Mesendoderm (in vitro differentiated cells): ENCODE results near the gene SMARCA2.

Source experiments
- DNase-seq: peaks from one replicate; pipeline ENCODE4 v3.0.0; 2013
- H2AK5ac ChIP-seq: 2 replicates; pipeline ENCODE4 v1.6.1; 2013; ENCODE audit warnings: low read length, inconsistent platforms
- H2BK120ac ChIP-seq: 2 replicates; pipeline ENCODE4 v1.6.1; 2013; ENCODE audit warnings: low read depth, mild to moderate bottlenecking, low read length, moderate library complexity, mixed read lengths
- H2BK15ac ChIP-seq: replicated peaks from 2 replicates; pipeline ENCODE4 v1.6.1; 2013; ENCODE audit warnings: low read depth, mild to moderate bottlenecking, moderate library complexity
- H2BK5ac ChIP-seq: 2 replicates; pipeline ENCODE4 v1.6.1; 2013; ENCODE audit warnings: low read length, inconsistent platforms
- H3K18ac ChIP-seq: 2 replicates; pipeline ENCODE4 v1.6.1; 2013; ENCODE audit warnings: mild to moderate bottlenecking, low read length, mixed read lengths
- H3K23ac ChIP-seq: one replicate; pipeline ENCODE4 v1.6.1; 2013; ENCODE audit warnings: low read length
- H3K27ac ChIP-seq: 2 replicates; pipeline ENCODE4 v1.5.1; 2013; ENCODE audit warnings: low read depth, mild to moderate bottlenecking, inconsistent platforms, low read length, moderate library complexity
- H3K27me3 ChIP-seq: 2 replicates; pipeline ENCODE4 v1.6.1; 2013; ENCODE audit warnings: low read length, control low read depth, mild to moderate bottlenecking, inconsistent platforms; ENCODE audit not compliant: insufficient read depth, poor library complexity
- H3K36me3 ChIP-seq: 2 replicates; pipeline ENCODE4 v1.6.1; 2013; ENCODE audit warnings: low read length, inconsistent platforms; ENCODE audit not compliant: control insufficient read depth, insufficient read depth
- H3K4ac ChIP-seq: one replicate; pipeline ENCODE4 v1.6.1; 2013; ENCODE audit warnings: low read depth, mild to moderate bottlenecking, low read length, moderate library complexity
- H3K4me1 ChIP-seq: 2 replicates; pipeline ENCODE4 v1.6.1; 2013; ENCODE audit warnings: low read depth, low read length, inconsistent platforms; ENCODE audit not compliant: control insufficient read depth
- H3K4me2 ChIP-seq: 2 replicates; pipeline ENCODE4 v1.6.1; 2013; ENCODE audit warnings: low read length
- H3K4me3 ChIP-seq: 2 replicates; pipeline ENCODE4 v1.5.1; 2013; ENCODE audit warnings: mild to moderate bottlenecking, low read length
- H3K56ac ChIP-seq: one replicate; pipeline ENCODE4 v1.6.1; 2013; ENCODE audit warnings: low read length
- H3K79me1 ChIP-seq: 2 replicates; pipeline ENCODE4 v1.6.1; 2013; ENCODE audit warnings: low read length, inconsistent platforms
- H3K79me2 ChIP-seq: 2 replicates; pipeline ENCODE4 v1.6.1; 2013; ENCODE audit warnings: mild to moderate bottlenecking, low read length; ENCODE audit not compliant: control insufficient read depth, insufficient read depth
- H3K9ac ChIP-seq: 2 replicates; pipeline ENCODE4 v1.6.1; 2013; ENCODE audit warnings: low read length, inconsistent platforms
- H4K5ac ChIP-seq: one replicate; pipeline ENCODE4 v1.6.1; 2013; ENCODE audit warnings: low read length
- H4K8ac ChIP-seq: one replicate; pipeline ENCODE4 v1.6.1; 2013; ENCODE audit warnings: low read depth, mild to moderate bottlenecking, control low read depth, low read length, moderate library complexity
- WGBS: extraction: QIAGEN DNeasy Blood & Tissue Kit; methylation state at CpG from one replicate; pipeline ENCODE4 v1.1.7; 2013; ENCODE audit warnings: low lambda C conversion rate, missing lambda C conversion rate; ENCODE audit not compliant: insufficient coverage; ENCODE audit errors: extremely low coverage; 5-methylcytosine and 5-hydroxymethylcytosine counted together

The SMARCA2 gene

GRCh38 chr9:1989500-1989899, 25.6 kb upstream of the SMARCA2 start:
- no CpG with 5 or more reads among the region's 2 CpGs for WGBS
- no peaks in the 10 kb centered on the region for H3K4me1 ChIP-seq
- no peaks in the 10 kb centered on the region for H3K79me1 ChIP-seq
- H4K5ac ChIP-seq, result no peak overlapping the region
- no peak overlapping the region for H3K9ac ChIP-seq
- no peak overlapping the region for H2AK5ac ChIP-seq
- no peak overlapping the region for H2BK120ac ChIP-seq
- no peak overlapping the region for H3K18ac ChIP-seq
- H3K27me3 ChIP-seq, result no peaks in the 10 kb centered on the region
- H3K56ac ChIP-seq, result no peak overlapping the region
- H2BK15ac ChIP-seq, result no peak overlapping the region
- DNase-seq, result no peak
- H3K4me2 ChIP-seq, result no peak overlapping the region
- no peak overlapping the region for H3K23ac ChIP-seq
- no peak overlapping the region for H2BK5ac ChIP-seq
- H3K27ac ChIP-seq, result no peak overlapping the region
- no peaks in the 10 kb centered on the region for H3K36me3 ChIP-seq
- H3K4ac ChIP-seq, result no peak overlapping the region
- H3K4me3 ChIP-seq, result no peak overlapping the region
- H3K79me2 ChIP-seq, result no peaks in the 10 kb centered on the region
- H4K8ac ChIP-seq, result no peak overlapping the region

- Histone ChIP-seq H2AK5ac (no peak overlapping the region), H3K4me1 (no peaks in the 10 kb centered on the region), H3K4me3 (no peak overlapping the region), H3K27ac (no peak overlapping the region), H3K18ac (no peak overlapping the region), H3K36me3 (no peaks in the 10 kb centered on the region), H3K56ac (no peak overlapping the region), H2BK15ac (no peak overlapping the region), H3K23ac (no peak overlapping the region), H4K5ac (no peak overlapping the region), H3K79me2 (no peaks in the 10 kb centered on the region), H3K9ac (no peak overlapping the region), H4K8ac (no peak overlapping the region), H3K79me1 (no peaks in the 10 kb centered on the region), H2BK5ac (no peak overlapping the region), H2BK120ac (no peak overlapping the region), H3K27me3 (no peaks in the 10 kb centered on the region), H3K4ac (no peak overlapping the region), H3K4me2 (no peak overlapping the region)
- DNase-seq, result peak; percentile 44
- no CpG with 5 or more reads among the region's 5 CpGs for WGBS
Observed at GRCh38 chr9:1994180-1994579, 21.0 kb upstream of the SMARCA2 start.

GRCh38 chr9:1995084-1995483, 20.1 kb upstream of the SMARCA2 start:
- no peak overlapping the region for H3K56ac ChIP-seq
- no peak overlapping the region for H3K23ac ChIP-seq
- no peaks in the 10 kb centered on the region for H3K4me1 ChIP-seq
- H4K8ac ChIP-seq, result no peak overlapping the region
- H3K36me3 ChIP-seq, result no peaks in the 10 kb centered on the region
- no peak overlapping the region for H4K5ac ChIP-seq
- H3K4ac ChIP-seq, result no peak overlapping the region
- no peaks in the 10 kb centered on the region for H3K79me2 ChIP-seq
- no peak overlapping the region for H3K4me3 ChIP-seq
- no peaks in the 10 kb centered on the region for H3K79me1 ChIP-seq
- DNase-seq, result peak; percentile 91
- no peaks in the 10 kb centered on the region for H3K27me3 ChIP-seq
- no peak overlapping the region for H3K18ac ChIP-seq
- no peak overlapping the region for H2BK5ac ChIP-seq
- no peak overlapping the region for H2AK5ac ChIP-seq
- no peak overlapping the region for H3K9ac ChIP-seq
- WGBS, result no CpG with 5 or more reads among the region's 1 CpG
- no peak overlapping the region for H3K27ac ChIP-seq
- H3K4me2 ChIP-seq, result no peak overlapping the region
- H2BK15ac ChIP-seq, result no peak overlapping the region
- no peak overlapping the region for H2BK120ac ChIP-seq

GRCh38 chr9:1996156-1996555, 19.0 kb upstream of the SMARCA2 start:
- Histone ChIP-seq H3K36me3 (no peaks in the 10 kb centered on the region), H4K5ac (no peak overlapping the region), H4K8ac (no peak overlapping the region), H3K4me3 (no peak overlapping the region), H2AK5ac (no peak overlapping the region), H2BK5ac (no peak overlapping the region), H2BK15ac (no peak overlapping the region), H3K27me3 (no peaks in the 10 kb centered on the region), H3K4me2 (no peak overlapping the region), H3K18ac (no peak overlapping the region), H2BK120ac (no peak overlapping the region), H3K4me1 (no peaks in the 10 kb centered on the region), H3K23ac (no peak overlapping the region), H3K79me2 (no peaks in the 10 kb centered on the region), H3K27ac (no peak overlapping the region), H3K9ac (no peak overlapping the region), H3K79me1 (no peaks in the 10 kb centered on the region), H3K56ac (no peak overlapping the region), H3K4ac (no peak overlapping the region)
- DNase-seq, result no peak
- no CpG with 5 or more reads among the region's 6 CpGs for WGBS

GRCh38 chr9:1997646-1998045, 17.5 kb upstream of the SMARCA2 start:
- DNase-seq, result no peak
- no peak overlapping the region for H2AK5ac ChIP-seq
- no peaks in the 10 kb centered on the region for H3K79me1 ChIP-seq
- no peaks in the 10 kb centered on the region for H3K4me1 ChIP-seq
- H3K4me2 ChIP-seq, result no peak overlapping the region
- no peaks in the 10 kb centered on the region for H3K79me2 ChIP-seq
- no peak overlapping the region for H4K5ac ChIP-seq
- no peak overlapping the region for H3K27ac ChIP-seq
- H4K8ac ChIP-seq, result no peak overlapping the region
- WGBS, result no CpG with 5 or more reads among the region's 2 CpGs
- no peaks in the 10 kb centered on the region for H3K36me3 ChIP-seq
- H2BK120ac ChIP-seq, result no peak overlapping the region
- H3K27me3 ChIP-seq, result no peaks in the 10 kb centered on the region
- no peak overlapping the region for H3K4ac ChIP-seq
- no peak overlapping the region for H3K4me3 ChIP-seq
- H3K18ac ChIP-seq, result no peak overlapping the region
- no peak overlapping the region for H2BK5ac ChIP-seq
- no peak overlapping the region for H3K9ac ChIP-seq
- H2BK15ac ChIP-seq, result no peak overlapping the region
- no peak overlapping the region for H3K23ac ChIP-seq
- H3K56ac ChIP-seq, result no peak overlapping the region

DNA sequence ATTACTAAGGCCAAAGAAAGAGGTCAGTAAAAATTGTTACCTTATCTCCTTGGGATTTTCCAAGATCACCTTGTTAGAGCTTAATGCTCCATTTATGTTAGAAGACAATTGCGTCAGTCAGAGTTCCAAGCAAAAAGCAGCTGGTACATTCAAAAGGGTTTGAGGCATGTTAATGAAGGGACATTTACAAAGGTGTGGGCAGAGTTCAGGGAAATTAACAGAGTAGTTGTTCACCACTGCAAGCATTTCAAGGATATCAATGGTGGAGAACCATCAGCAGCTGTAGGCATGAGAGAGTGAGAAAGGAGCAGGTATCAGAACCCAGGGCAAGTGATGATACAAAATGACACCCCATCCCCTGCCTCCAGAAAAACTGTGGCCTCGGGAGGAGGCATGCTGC, 17.0 kb upstream of the SMARCA2 start:
- Histone ChIP-seq H2BK120ac (no peak overlapping the region), H3K79me1 (no peaks in the 10 kb centered on the region), H3K23ac (no peak overlapping the region), H3K27me3 (no peaks in the 10 kb centered on the region), H3K4ac (no peak overlapping the region), H4K8ac (no peak overlapping the region), H3K4me2 (no peak overlapping the region), H3K18ac (no peak overlapping the region), H2BK15ac (no peak overlapping the region), H3K4me3 (no peak overlapping the region), H4K5ac (no peak overlapping the region), H3K27ac (no peak overlapping the region), H3K56ac (no peak overlapping the region), H2BK5ac (no peak overlapping the region), H3K9ac (no peak overlapping the region), H2AK5ac (no peak overlapping the region), H3K79me2 (no peaks in the 10 kb centered on the region), H3K4me1 (no peaks in the 10 kb centered on the region), H3K36me3 (no peaks in the 10 kb centered on the region)
- DNase-seq, result no peak
- WGBS, result no CpG with 5 or more reads among the region's 2 CpGs
